ENCODE results near the gene CACNA1C.

DNA sequence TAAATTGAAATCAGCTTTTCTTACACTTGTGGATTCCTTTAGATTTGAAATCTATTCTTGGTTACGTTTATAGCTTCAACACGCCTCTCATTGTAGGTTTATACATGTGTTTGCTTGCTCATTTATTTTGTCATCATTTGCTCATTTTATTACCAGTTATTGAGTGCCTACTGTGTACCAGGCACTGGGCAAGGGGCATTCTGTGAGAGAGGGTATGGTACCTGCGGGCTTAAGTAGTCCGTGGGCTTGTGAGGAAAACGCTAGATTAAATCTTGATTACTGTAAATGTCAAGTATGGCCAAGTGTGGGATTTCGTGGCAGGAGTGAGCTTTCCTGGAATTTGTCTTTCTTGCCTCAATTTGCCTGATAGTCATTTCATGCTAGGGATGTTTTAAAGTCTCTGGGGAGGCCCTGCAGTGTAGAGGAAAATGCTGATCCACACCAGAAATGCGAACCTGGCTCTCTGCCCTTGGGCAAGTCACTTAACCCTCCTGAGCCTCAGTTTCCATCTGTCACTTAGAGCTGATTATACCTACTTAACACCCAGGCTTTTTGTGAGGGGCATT is 92.7 kb downstream of the CACNA1C start:
- TF ChIP-seq, protein P1, sequence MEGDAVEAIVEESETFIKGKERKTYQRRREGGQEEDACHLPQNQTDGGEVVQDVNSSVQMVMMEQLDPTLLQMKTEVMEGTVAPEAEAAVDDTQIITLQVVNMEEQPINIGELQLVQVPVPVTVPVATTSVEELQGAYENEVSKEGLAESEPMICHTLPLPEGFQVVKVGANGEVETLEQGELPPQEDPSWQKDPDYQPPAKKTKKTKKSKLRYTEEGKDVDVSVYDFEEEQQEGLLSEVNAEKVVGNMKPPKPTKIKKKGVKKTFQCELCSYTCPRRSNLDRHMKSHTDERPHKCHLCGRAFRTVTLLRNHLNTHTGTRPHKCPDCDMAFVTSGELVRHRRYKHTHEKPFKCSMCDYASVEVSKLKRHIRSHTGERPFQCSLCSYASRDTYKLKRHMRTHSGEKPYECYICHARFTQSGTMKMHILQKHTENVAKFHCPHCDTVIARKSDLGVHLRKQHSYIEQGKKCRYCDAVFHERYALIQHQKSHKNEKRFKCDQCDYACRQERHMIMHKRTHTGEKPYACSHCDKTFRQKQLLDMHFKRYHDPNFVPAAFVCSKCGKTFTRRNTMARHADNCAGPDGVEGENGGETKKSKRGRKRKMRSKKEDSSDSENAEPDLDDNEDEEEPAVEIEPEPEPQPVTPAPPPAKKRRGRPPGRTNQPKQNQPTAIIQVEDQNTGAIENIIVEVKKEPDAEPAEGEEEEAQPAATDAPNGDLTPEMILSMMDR (conservative IDR thresholded peaks at IDR 0.05), result no peak
- no peak for TF ChIP-seq EZH2 (IDR thresholded peaks at IDR 0.05; ENCODE audit: low read depth)

Measured in PC-9 (cell line).